Karpas-422 (cell line): ENCODE data around the gene GOLGA5. TPM values are rescaled to one million over a fixed set of nuclear protein-coding genes. Genes with fewer than 3 reads are reported as not detected.
"Not testable (repeated sequence)": the region's sequence is repeated elsewhere in the genome, so short reads cannot be mapped to it uniquely, and the experiment has no call there.

Experiments used
- DNase-seq: peaks from one replicate; pipeline ENCODE4 v3.0.0-alpha.2; 2015
- H2AFZ ChIP-seq: fragments of 200-600 bp; sonication (generic); 2 replicates; pipeline ENCODE4 v1.6.1; 2014; ENCODE audit warnings: antibody characterized with exemption, low read length, mixed read lengths
- H3K27ac ChIP-seq: fragments of 200-600 bp; sonication (generic); 2 replicates; pipeline ENCODE4 v1.5.1; 2014; ENCODE audit warnings: mild to moderate bottlenecking, low read length, moderate library complexity
- H3K27me3 ChIP-seq: fragments of 200-600 bp; sonication (generic); 2 replicates; pipeline ENCODE4 v1.6.1; 2014; ENCODE audit warnings: low read length, mixed read lengths
- H3K36me3 ChIP-seq: fragments of 200-600 bp; sonication (generic); 2 replicates; pipeline ENCODE4 v1.6.1; 2014; ENCODE audit warnings: low read length, mixed read lengths; ENCODE audit not compliant: insufficient read depth
- H3K4me1 ChIP-seq: fragments of 200-600 bp; sonication (generic); 2 replicates; pipeline ENCODE4 v1.6.1; 2014; ENCODE audit warnings: mild to moderate bottlenecking, low read length, mixed read lengths
- H3K4me2 ChIP-seq: fragments of 200-600 bp; sonication (generic); 2 replicates; pipeline ENCODE4 v1.6.1; 2014; ENCODE audit warnings: low read length, low read depth, mild to moderate bottlenecking; ENCODE audit not compliant: poor library complexity, severe bottlenecking
- H3K4me3 ChIP-seq: fragments of 200-600 bp; sonication (generic); 2 replicates; pipeline ENCODE4 v1.5.1; 2014; ENCODE audit warnings: mild to moderate bottlenecking, antibody characterized with exemption, low read length, mixed read lengths
- H3K79me2 ChIP-seq: fragments of 200-600 bp; sonication (generic); 2 replicates; pipeline ENCODE4 v1.6.1; 2014; ENCODE audit warnings: mild to moderate bottlenecking, low read length, mixed read lengths
- H3K9ac ChIP-seq: fragments of 200-600 bp; sonication (generic); 2 replicates; pipeline ENCODE4 v1.6.0; 2014; ENCODE audit warnings: low read length
- H3K9me2 ChIP-seq: fragments of 200-600 bp; sonication (generic), shearing (Covaris generic); replicated peaks from 2 replicates; pipeline ENCODE4 v1.6.0; 2014; ENCODE audit warnings: mild to moderate bottlenecking, low read length, moderate library complexity; ENCODE audit not compliant: insufficient read depth
- H3K9me3 ChIP-seq: fragments of 300-700, 200-600 bp; sonication (generic); 2 replicates; pipeline ENCODE4 v1.6.1; 2014; ENCODE audit warnings: low read length, mixed read lengths
- H4K20me1 ChIP-seq: fragments of 200-600 bp; sonication (generic); 2 replicates; pipeline ENCODE4 v1.6.1; 2014; ENCODE audit warnings: mild to moderate bottlenecking, antibody characterized with exemption, low read length, low read depth; ENCODE audit not compliant: insufficient read depth
- total RNA-seq: library from RNA; depleted of rRNA; stranded (reverse); fragments of >200 nt; shearing (Covaris generic); gene quantifications from 2 replicates; pipeline ENCODE4 v1.2.3, GENCODE V29; 2014; ENCODE audit warnings: low replicate concordance

GOLGA5 gene
- total RNA-seq, 1 experiment from 2014 or later, result 50.6 TPM

GRCh38 chr14:92820536-92820840, 26.4 kb downstream of the GOLGA5 start:
- not testable (repeated sequence) for H3K4me1 ChIP-seq, H3K4me2 ChIP-seq, DNase-seq, H3K9ac ChIP-seq, H3K9me3 ChIP-seq, H3K27ac ChIP-seq, H2AFZ ChIP-seq, H3K9me2 ChIP-seq, H4K20me1 ChIP-seq, H3K79me2 ChIP-seq, H3K27me3 ChIP-seq, H3K4me3 ChIP-seq
- peaks cover 56% of the 10 kb centered on the region for H3K36me3 ChIP-seq

- Histone ChIP-seq H3K9me3 (no peaks in the 10 kb centered on the region), H3K4me3 (no peak overlapping the region), H2AFZ (no peak overlapping the region), H3K79me2 (no peaks in the 10 kb centered on the region), H3K36me3 (peaks cover 41% of the 10 kb centered on the region; the same call in 1 of the 2 replicates), H4K20me1 (no peaks in the 10 kb centered on the region), H3K4me1 (no peaks in the 10 kb centered on the region), H3K9ac (no peak overlapping the region), H3K9me2 (no peaks in the 10 kb centered on the region), H3K4me2 (no peak overlapping the region), H3K27ac (no peak overlapping the region), H3K27me3 (no peaks in the 10 kb centered on the region)
- no peak for DNase-seq
These were observed 36.8 kb downstream of the GOLGA5 start for GRCh38 chr14:92830902-92831301.

- H3K4me2 ChIP-seq, result no peak overlapping the region
- no peaks in the 10 kb centered on the region for H3K27me3 ChIP-seq
- H3K9me2 ChIP-seq, result no peaks in the 10 kb centered on the region
- no peak overlapping the region for H3K27ac ChIP-seq
- no peaks in the 10 kb centered on the region for H3K79me2 ChIP-seq
- H3K4me3 ChIP-seq, result no peak overlapping the region
- no peak overlapping the region for H2AFZ ChIP-seq
- no peaks in the 10 kb centered on the region for H4K20me1 ChIP-seq
- no peaks in the 10 kb centered on the region for H3K9me3 ChIP-seq
- H3K36me3 ChIP-seq, result peaks cover 39% of the 10 kb centered on the region; the same call in 1 of the 2 replicates
- H3K9ac ChIP-seq, result no peak overlapping the region
- no peaks in the 10 kb centered on the region for H3K4me1 ChIP-seq
- no peak for DNase-seq
These were observed 38.1 kb downstream of the GOLGA5 start for GRCh38 chr14:92832137-92832700.

- Histone ChIP-seq H3K27ac (no peak overlapping the region), H3K79me2 (no peaks in the 10 kb centered on the region), H3K9me3 (no peaks in the 10 kb centered on the region), H3K4me3 (no peak overlapping the region), H3K4me1 (peaks cover 6% of the 10 kb centered on the region; the same call in 1 of the 2 replicates), H3K27me3 (no peaks in the 10 kb centered on the region), H4K20me1 (no peaks in the 10 kb centered on the region), H3K36me3 (peaks cover 31% of the 10 kb centered on the region; the same call in 1 of the 2 replicates), H3K4me2 (no peak overlapping the region), H3K9ac (no peak overlapping the region), H2AFZ (no peak overlapping the region), H3K9me2 (no peaks in the 10 kb centered on the region)
- no peak for DNase-seq
These were observed 47.8 kb downstream of the GOLGA5 start for GRCh38 chr14:92841930-92842329.

- DNase-seq, result peak; percentile 48
- H3K4me3 ChIP-seq, result no peak overlapping the region
- peaks cover 6% of the 10 kb centered on the region; the same call in 1 of the 2 replicates for H3K4me1 ChIP-seq
- no peaks in the 10 kb centered on the region for H4K20me1 ChIP-seq
- H3K79me2 ChIP-seq, result no peaks in the 10 kb centered on the region
- H3K9me2 ChIP-seq, result no peaks in the 10 kb centered on the region
- H3K36me3 ChIP-seq, result peaks cover 17% of the 10 kb centered on the region; the same call in 1 of the 2 replicates
- no peak overlapping the region for H3K27ac ChIP-seq
- no peaks in the 10 kb centered on the region for H3K27me3 ChIP-seq
- H3K9me3 ChIP-seq, result no peaks in the 10 kb centered on the region
- H3K9ac ChIP-seq, result no peak overlapping the region
- H3K4me2 ChIP-seq, result no peak overlapping the region
- H2AFZ ChIP-seq, result no peak overlapping the region
These were observed 50.1 kb downstream of the GOLGA5 start for GRCh38 chr14:92844204-92844603.

DNA sequence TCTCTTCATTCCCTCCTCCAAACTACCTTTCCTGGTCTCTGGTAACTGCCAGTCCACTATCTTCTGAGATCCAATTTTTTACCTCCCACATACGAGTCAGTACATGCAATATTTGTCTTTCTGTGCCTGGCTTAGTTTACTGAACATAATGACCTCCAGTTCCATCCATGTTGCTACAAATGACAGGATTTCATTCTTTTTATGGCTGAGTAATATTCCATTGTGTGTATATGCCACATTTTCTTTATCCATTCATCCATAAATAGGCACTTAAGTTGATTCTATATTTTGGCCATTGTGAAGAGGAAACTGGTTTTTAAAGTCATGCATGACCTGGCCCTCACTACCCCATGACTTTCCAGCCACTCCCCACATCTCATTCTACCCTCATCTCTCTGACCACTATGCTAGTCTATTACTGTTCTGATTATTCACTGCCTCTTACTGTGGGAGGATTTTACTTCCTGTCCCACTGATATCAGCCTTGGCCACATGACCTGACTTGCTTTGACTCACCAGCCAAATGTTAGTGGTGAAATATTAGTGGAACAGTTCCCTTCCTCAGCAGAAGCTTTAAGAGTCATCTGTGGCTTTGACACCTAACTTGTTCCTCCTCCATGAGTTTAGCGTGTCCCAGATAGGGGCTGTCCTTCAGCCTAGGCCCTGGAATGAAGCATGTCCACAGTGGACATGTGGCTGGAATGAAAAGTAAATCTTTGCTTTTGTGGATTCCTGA, 52.2 kb downstream of the GOLGA5 start:
- no peak overlapping the region for H3K27ac ChIP-seq
- peaks cover 6% of the 10 kb centered on the region; the same call in 1 of the 2 replicates for H3K4me1 ChIP-seq
- no peaks in the 10 kb centered on the region for H3K27me3 ChIP-seq
- no peaks in the 10 kb centered on the region for H3K9me3 ChIP-seq
- no peaks in the 10 kb centered on the region for H4K20me1 ChIP-seq
- H2AFZ ChIP-seq, result no peak overlapping the region
- DNase-seq, result no peak
- H3K9me2 ChIP-seq, result no peaks in the 10 kb centered on the region
- no peak overlapping the region for H3K4me3 ChIP-seq
- 0 out of 2 replicates have a peak, but pooled peaks cover under 1% of the 10 kb centered on the region for H3K36me3 ChIP-seq
- no peak overlapping the region for H3K9ac ChIP-seq
- no peaks in the 10 kb centered on the region for H3K79me2 ChIP-seq
- H3K4me2 ChIP-seq, result no peak overlapping the region

- Histone ChIP-seq H3K79me2 (no peaks in the 10 kb centered on the region), H3K27me3 (no peaks in the 10 kb centered on the region), H3K27ac (no peak overlapping the region), H3K9ac (no peak overlapping the region), H3K9me3 (no peaks in the 10 kb centered on the region), H3K9me2 (no peaks in the 10 kb centered on the region), H2AFZ (no peak overlapping the region), H3K4me2 (no peak overlapping the region), H4K20me1 (no peaks in the 10 kb centered on the region), H3K4me1 (peaks cover 6% of the 10 kb centered on the region; the same call in 1 of the 2 replicates), H3K36me3 (no peaks in the 10 kb centered on the region), H3K4me3 (no peak overlapping the region)
- DNase-seq, result no peak
These were observed 53.2 kb downstream of the GOLGA5 start for GRCh38 chr14:92847278-92847677.

DNA sequence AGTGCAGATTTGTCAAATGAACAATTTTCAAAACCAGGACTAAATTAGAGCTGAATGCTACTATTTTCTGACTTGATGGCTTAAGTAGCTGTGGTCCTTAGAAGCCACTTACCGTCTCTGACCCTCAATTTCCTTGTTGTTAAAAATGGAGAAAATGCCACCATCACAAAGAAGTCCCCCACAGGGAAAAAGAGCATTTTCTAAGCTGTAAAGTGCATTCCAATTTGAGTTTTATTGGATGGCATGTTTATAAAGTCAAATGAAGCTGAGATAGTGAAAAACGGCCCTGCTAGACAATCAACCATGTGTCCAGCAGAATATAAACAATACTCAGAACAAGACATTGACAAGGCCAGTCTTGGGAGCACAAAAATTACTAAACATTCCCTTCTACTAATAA, 53.6 kb downstream of the GOLGA5 start:
- H3K4me1 ChIP-seq, result peaks cover 6% of the 10 kb centered on the region; the same call in 1 of the 2 replicates
- no peak overlapping the region for H3K27ac ChIP-seq
- H4K20me1 ChIP-seq, result no peaks in the 10 kb centered on the region
- H3K79me2 ChIP-seq, result no peaks in the 10 kb centered on the region
- H2AFZ ChIP-seq, result no peak overlapping the region
- no peaks in the 10 kb centered on the region for H3K9me3 ChIP-seq
- no peaks in the 10 kb centered on the region for H3K36me3 ChIP-seq
- H3K4me2 ChIP-seq, result no peak overlapping the region
- H3K9ac ChIP-seq, result no peak overlapping the region
- no peaks in the 10 kb centered on the region for H3K27me3 ChIP-seq
- H3K9me2 ChIP-seq, result no peaks in the 10 kb centered on the region
- DNase-seq, result no peak
- H3K4me3 ChIP-seq, result no peak overlapping the region
